H1 (cell line): ENCODE results near the gene ZMYM2. TPM values are rescaled to one million over a fixed set of nuclear protein-coding genes. Genes with fewer than 3 reads are reported as not detected.

Source experiments
- CTCF ChIA-PET: fragments of 300-600 bp; sonication (Branson Sonifier 250); formaldehyde crosslinking; loops from one replicate; lab custom pipeline; 2021; ENCODE audit not compliant: partially characterized antibody; lab: Charles Lee
- POLR2A ChIA-PET: fragments of 300-600 bp; sonication (Branson Sonifier 250); formaldehyde crosslinking; loops from one replicate; lab custom pipeline; 2021; ENCODE audit warnings: inconsistent platforms; ENCODE audit not compliant: partially characterized antibody; lab: Charles Lee
- DNase-seq, 2 experiments: peaks; one replicate each; pipeline versions ENCODE4 v3.0.0 to v3.0.0-alpha.2; 2010 to 2022; ENCODE audit warnings: low spot score in 2 of 2, low read depth in 1 of 2, mixed read lengths in 1 of 2
- FAIRE-seq: peaks from 2 replicates; lab custom pipeline; 2011; peaks lifted over from hg19 to GRCh38; lab: Jason Lieb, UNC
- H2AFZ ChIP-seq: 2 replicates; pipeline ENCODE4 v1.8.1; 2012; ENCODE audit warnings: low read length, inconsistent platforms
- H2AK5ac ChIP-seq: 2 replicates; pipeline ENCODE4 v1.6.1; 2013; ENCODE audit warnings: low read depth, low read length
- H2BK120ac ChIP-seq: replicated peaks from 2 replicates; pipeline ENCODE3; 2013; ENCODE audit warnings: low read depth, low read length, inconsistent platforms
- H2BK12ac ChIP-seq: 2 replicates; pipeline ENCODE4 v1.6.1; 2013; ENCODE audit warnings: low read depth, low read length
- H2BK15ac ChIP-seq: 2 replicates; pipeline ENCODE4 v1.6.1; 2013; ENCODE audit warnings: low read length
- H2BK20ac ChIP-seq: 2 replicates; pipeline ENCODE4 v1.6.1; 2013; ENCODE audit warnings: low read length
- H2BK5ac ChIP-seq: 2 replicates; pipeline ENCODE4 v1.6.1; 2013; ENCODE audit warnings: low read depth, low read length
- H3K14ac ChIP-seq: 2 replicates; pipeline ENCODE4 v1.6.1; 2013; ENCODE audit warnings: inconsistent platforms; ENCODE audit not compliant: insufficient read length
- H3K18ac ChIP-seq: 2 replicates; pipeline ENCODE4 v1.6.1; 2013; ENCODE audit warnings: low read length; ENCODE audit errors: extremely low read depth
- H3K23ac ChIP-seq: 2 replicates; pipeline ENCODE4 v1.6.1; 2013; ENCODE audit warnings: inconsistent platforms; ENCODE audit not compliant: insufficient read length
- H3K23me2 ChIP-seq: 2 replicates; pipeline ENCODE4 v1.6.1; 2013; ENCODE audit warnings: low read depth, low read length
- H3K27ac ChIP-seq: 2 replicates; pipeline ENCODE4 v1.6.1; 2011; ENCODE audit warnings: low read depth, low read length, inconsistent platforms
- H3K27me3 ChIP-seq, 4 experiments: replicated peaks in 1 of 4; 1 replicate in 1 of 4; 2 replicates in 3 of 4; pipeline versions ENCODE4 v1.6.1 to v1.8.1; 2011 to 2013; ENCODE audit warnings: low read length in 3 of 4, mild to moderate bottlenecking in 3 of 4, inconsistent platforms in 2 of 4, mixed read lengths in 2 of 4, moderate library complexity in 1 of 4; ENCODE audit not compliant: control insufficient read depth in 3 of 4, insufficient read depth in 3 of 4; ENCODE audit errors: extremely low read depth in 1 of 4
- H3K36me3 ChIP-seq, 4 experiments: 2 replicates each; pipeline versions ENCODE4 v1.6.1 to v1.8.1; 2011 to 2013; ENCODE audit warnings: mild to moderate bottlenecking in 4 of 4, low read length in 3 of 4, moderate library complexity in 2 of 4, control low read depth in 1 of 4, inconsistent platforms in 1 of 4; ENCODE audit not compliant: insufficient read depth in 4 of 4, control insufficient read depth in 2 of 4
- H3K4ac ChIP-seq: replicated peaks from 2 replicates; pipeline ENCODE3; 2013; ENCODE audit warnings: low read length, low read depth, mixed read lengths, inconsistent platforms; ENCODE audit not compliant: insufficient read length
- H3K4me1 ChIP-seq, 4 experiments: replicated peaks in 1 of 4; 1 replicate in 1 of 4; 2 replicates in 3 of 4; pipeline versions ENCODE4 v1.6.1 to v1.8.1; 2011 to 2013; ENCODE audit warnings: low read length in 3 of 4, inconsistent platforms in 2 of 4, mixed read lengths in 1 of 4; ENCODE audit not compliant: insufficient read depth in 4 of 4, control insufficient read depth in 3 of 4
- H3K4me2 ChIP-seq, 2 experiments: 2 replicates each; pipeline versions ENCODE4 v1.6.1 to v1.8.1; 2011 to 2013; ENCODE audit warnings: low read depth in 2 of 2, low read length in 2 of 2, control low read depth in 1 of 2, inconsistent platforms in 1 of 2, mild to moderate bottlenecking in 1 of 2; ENCODE audit not compliant: insufficient read depth in 1 of 2
- H3K4me3 ChIP-seq, 4 experiments: fragments of 200-600, 300-600 bp in 1 of 4; sonication (generic), shearing (Covaris generic), sonication (Bioruptor Twin) in 1 of 4; 2 replicates each; pipeline versions ENCODE4 v1.5.1 to v1.8.1; 2011 to 2016; ENCODE audit warnings: low read length in 4 of 4, low read depth in 3 of 4, control low read depth in 2 of 4, inconsistent platforms in 2 of 4, mild to moderate bottlenecking in 2 of 4, mixed read lengths in 1 of 4, moderate library complexity in 1 of 4; ENCODE audit not compliant: insufficient read depth in 2 of 4; ENCODE audit errors: extremely low read depth in 1 of 4
- H3K56ac ChIP-seq: replicated peaks from 2 replicates; pipeline ENCODE3; 2013; ENCODE audit warnings: low read depth, mild to moderate bottlenecking, mixed read lengths, low read length, inconsistent platforms; ENCODE audit not compliant: insufficient read length
- H3K79me1 ChIP-seq: 2 replicates; pipeline ENCODE4 v1.6.1; 2013; ENCODE audit warnings: low read depth, low read length, control low read depth
- H3K79me2 ChIP-seq, 2 experiments: 2 replicates each; pipeline versions ENCODE4 v1.6.1 to v1.8.1; 2012 to 2013; ENCODE audit warnings: low read length in 2 of 2, mild to moderate bottlenecking in 2 of 2, inconsistent platforms in 1 of 2; ENCODE audit not compliant: insufficient read depth in 2 of 2, control insufficient read depth in 1 of 2
- H3K9ac ChIP-seq, 4 experiments: replicated peaks in 1 of 4; 1 replicate in 1 of 4; 2 replicates in 3 of 4; pipeline versions ENCODE4 v1.6.1 to v1.8.1; 2011 to 2013; ENCODE audit warnings: low read depth in 3 of 4, low read length in 3 of 4, control low read depth in 2 of 4, mild to moderate bottlenecking in 2 of 4, moderate library complexity in 2 of 4, inconsistent platforms in 1 of 4; ENCODE audit errors: extremely low read depth in 1 of 4
- H3K9me3 ChIP-seq, 2 experiments: 2 replicates each; pipeline versions ENCODE4 v1.6.1 to v1.8.1; 2012 to 2013; ENCODE audit warnings: mild to moderate bottlenecking in 2 of 2, moderate library complexity in 2 of 2, control low read depth in 1 of 2, inconsistent platforms in 1 of 2, low read depth in 1 of 2, low read length in 1 of 2, mixed read lengths in 1 of 2; ENCODE audit not compliant: insufficient read depth in 2 of 2
- H4K20me1 ChIP-seq, 2 experiments: replicated peaks in 1 of 2; 2 replicates each; pipeline versions ENCODE3 to v1.8.1; 2011 to 2013; ENCODE audit warnings: inconsistent platforms in 2 of 2, low read length in 2 of 2, mild to moderate bottlenecking in 1 of 2; ENCODE audit not compliant: insufficient read depth in 2 of 2, control insufficient read depth in 1 of 2
- H4K5ac ChIP-seq: 2 replicates; pipeline ENCODE4 v1.6.1; 2013; ENCODE audit warnings: low read length, low read depth, mixed read lengths, inconsistent platforms; ENCODE audit not compliant: insufficient read length
- H4K8ac ChIP-seq: 2 replicates; pipeline ENCODE4 v1.8.0; 2013; ENCODE audit warnings: mild to moderate bottlenecking, moderate library complexity, low read length, inconsistent platforms; ENCODE audit not compliant: insufficient read depth; ENCODE audit errors: extremely low read depth
- H4K91ac ChIP-seq: replicated peaks from 2 replicates; pipeline ENCODE3; 2013; ENCODE audit warnings: low read length, mixed read lengths, inconsistent platforms; ENCODE audit not compliant: insufficient read length
- CHD1 ChIP-seq: IDR thresholded peaks from 2 replicates; pipeline ENCODE4 v1.6.1; 2012; ENCODE audit warnings: low read depth, low read length, improper control_type of control experiment
- EGR1 ChIP-seq: IDR thresholded peaks from 2 replicates; pipeline ENCODE4 v1.6.1; 2011; ENCODE audit warnings: low read depth, low read length, borderline replicate concordance
- KDM1A ChIP-seq: fragments of 200-600, 300-600 bp; sonication (generic); IDR thresholded peaks from 2 replicates; pipeline ENCODE4 v1.7.1; 2016; ENCODE audit warnings: mild to moderate bottlenecking, low read length, borderline replicate concordance
- KDM4A ChIP-seq: IDR thresholded peaks from one replicate; pipeline ENCODE4 v1.7.1; 2012; ENCODE audit warnings: low read depth, mild to moderate bottlenecking, moderate library complexity, low read length, inconsistent platforms; ENCODE audit not compliant: severe bottlenecking
- POLR2A ChIP-seq, 2 experiments: IDR thresholded peaks; 1 replicate in 1 of 2; 2 replicates in 1 of 2; pipeline ENCODE4 v1.6.1; 2011; ENCODE audit warnings: low read depth in 2 of 2, low read length in 2 of 2, mild to moderate bottlenecking in 2 of 2; ENCODE audit errors: control extremely low read depth in 1 of 2
- POU5F1 ChIP-seq: IDR thresholded peaks from 2 replicates; pipeline ENCODE4 v1.6.1; 2011; ENCODE audit warnings: low read depth, mild to moderate bottlenecking, low read length, moderate library complexity
- SIX5 ChIP-seq: IDR thresholded peaks from 2 replicates; pipeline ENCODE4 v1.6.1; 2011; ENCODE audit warnings: mild to moderate bottlenecking, low read depth, low read length
- TAF7 ChIP-seq: optimal IDR thresholded peaks from 2 replicates; pipeline ENCODE3; 2011; ENCODE audit warnings: low read depth, mild to moderate bottlenecking, inconsistent platforms, low read length, moderate library complexity, borderline replicate concordance
- WGBS, 2 experiments: shearing (Covaris generic) in 1 of 2; methylation state at CpG; one replicate each; pipeline versions ENCODE4 v1.1.6 to v1.1.7; 2013 to 2015; ENCODE audit warnings: low lambda C conversion rate in 2 of 2, mixed read lengths in 2 of 2, inconsistent platforms in 1 of 2, low coverage in 1 of 2, missing lambda C conversion rate in 1 of 2; ENCODE audit not compliant: insufficient replicate concordance in 2 of 2, insufficient coverage in 1 of 2, insufficient read length in 1 of 2; ENCODE audit errors: extremely low coverage in 1 of 2, missing lambda C conversion rate in 1 of 2; 5-methylcytosine and 5-hydroxymethylcytosine counted together
- polyA plus RNA-seq, 7 experiments: library from polyadenylated mRNA; depleted of rRNA in 3 of 7; stranded (reverse) in 5 of 7; unstranded in 2 of 7; fragments of >200 nt in 5 of 7; fragments of 200-250 nt in 2 of 7; gene quantifications; 1 replicate in 5 of 7; 2 replicates in 1 of 7; 4 replicates in 1 of 7; pipeline versions ENCODE4 v1.2.1 to v1.2.3, GENCODE V29; 2011 to 2013; ENCODE audit warnings: missing spikeins in 2 of 7, mixed read lengths in 2 of 7
- total RNA-seq: library from RNA; stranded (reverse); fragmentation: NEBNext Ultra II Directional; extraction: Animal tissue kit (Norgen Biotek cat#: 25700); gene quantifications from 2 replicates; pipeline ENCODE4 v1.2.1, GENCODE V29; 2021
- TF ChIP-seq, protein P1 (sequence below): IDR thresholded peaks from 2 replicates; pipeline ENCODE4 v1.6.1; 2012; ENCODE audit warnings: inconsistent platforms
- TF ChIP-seq, protein P2 (sequence below): IDR thresholded peaks from 2 replicates; pipeline ENCODE4 v1.6.1; 2011; ENCODE audit warnings: low read length, improper control_type of control experiment

ZMYM2 gene
- total and polyA plus RNA-seq, 2 of the 8 experiments (the other 6 are each of a cell fraction or from before 2014, with no cell fraction given) = 41.2 to 159 TPM

DNA sequence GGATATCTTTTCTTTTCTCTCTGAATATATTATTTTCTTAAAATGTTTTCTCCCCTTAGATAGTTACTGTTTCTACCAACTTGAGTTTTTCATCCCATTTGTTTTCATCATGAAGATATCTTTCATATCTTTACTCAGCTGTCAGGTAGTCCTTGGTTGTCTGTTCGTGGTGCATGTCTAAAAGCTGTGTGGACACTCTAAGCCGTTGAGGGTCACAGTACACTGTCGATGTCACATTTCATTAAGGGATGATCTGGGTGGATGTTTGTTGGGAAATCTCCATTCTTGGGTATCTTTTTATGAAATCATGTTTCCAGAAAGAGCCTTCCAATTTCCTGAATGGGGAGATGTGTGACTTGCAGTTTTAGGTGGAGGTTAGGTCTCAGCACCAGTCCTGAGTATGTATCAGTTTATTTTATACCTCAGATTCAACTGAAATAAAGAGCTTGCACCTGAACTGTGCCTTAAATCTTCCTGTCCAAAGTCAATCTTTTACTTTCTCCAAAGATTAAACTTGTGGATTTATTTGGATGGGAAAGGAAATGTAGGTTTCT is 23.2 kb downstream of the ZMYM2 start:
- H3K36me3 ChIP-seq = peaks cover 0 to 3% (median under 1%) of the 10 kb centered on the region in 4 experiments; a peak in 3 of 8 replicates
- TF ChIP-seq SIX5 (no peak), EGR1 (no peak), TAF7 (no peak), CHD1 (no peak), KDM1A (no peak), POU5F1 (no peak), POLR2A (IDR thresholded peaks at IDR 0.05; ENCODE audit: control extremely low read depth in 1 of 2, low read depth in 2 of 2, low read length in 2 of 2) (no peak), KDM4A (no peak)
- TF ChIP-seq, protein P1, sequence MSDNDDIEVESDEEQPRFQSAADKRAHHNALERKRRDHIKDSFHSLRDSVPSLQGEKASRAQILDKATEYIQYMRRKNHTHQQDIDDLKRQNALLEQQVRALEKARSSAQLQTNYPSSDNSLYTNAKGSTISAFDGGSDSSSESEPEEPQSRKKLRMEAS = no peak
- TF ChIP-seq, protein P2, sequence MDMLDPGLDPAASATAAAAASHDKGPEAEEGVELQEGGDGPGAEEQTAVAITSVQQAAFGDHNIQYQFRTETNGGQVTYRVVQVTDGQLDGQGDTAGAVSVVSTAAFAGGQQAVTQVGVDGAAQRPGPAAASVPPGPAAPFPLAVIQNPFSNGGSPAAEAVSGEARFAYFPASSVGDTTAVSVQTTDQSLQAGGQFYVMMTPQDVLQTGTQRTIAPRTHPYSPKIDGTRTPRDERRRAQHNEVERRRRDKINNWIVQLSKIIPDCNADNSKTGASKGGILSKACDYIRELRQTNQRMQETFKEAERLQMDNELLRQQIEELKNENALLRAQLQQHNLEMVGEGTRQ = no peak
- CTCF ChIA-PET = interaction anchor here (0.7 kb wide), 1 partner anchor 845 kb away, joined by 3 read pairs; no protein-coding TSS in a partner anchor

More for the DNA sequence above, 23.2 kb downstream of the ZMYM2 start:
- H2BK5ac ChIP-seq = no peak overlapping the region
- POLR2A ChIA-PET = interaction anchor here (0.7 to 1.9 kb wide), 3 partner anchors 9 to 117 kb away, joined by 3 to 8 read pairs (median 7); no protein-coding TSS in a partner anchor
- H3K23me2 ChIP-seq = 0 out of 2 replicates have a peak, but pooled peaks cover 1% of the 10 kb centered on the region
- no peak overlapping the region for H2BK20ac ChIP-seq
- no peak overlapping the region for H2AFZ ChIP-seq
- peaks cover 12% of the 10 kb centered on the region; the same call in 1 of the 2 replicates for H3K79me1 ChIP-seq
- DNase-seq (no peak), FAIRE-seq (no peak)
- peaks cover 17 to 94% of the 10 kb centered on the region in 2 experiments for H3K79me2 ChIP-seq
- H3K14ac ChIP-seq = no peak overlapping the region
- H3K9me3 ChIP-seq = no peaks in the 10 kb centered on the region
- H2BK15ac ChIP-seq = no peak overlapping the region
- no peak overlapping the region for H2BK120ac ChIP-seq
- no peak overlapping the region for H2AK5ac ChIP-seq
- no peak overlapping the region for H3K23ac ChIP-seq
- H4K91ac ChIP-seq = no peak overlapping the region
- no peak overlapping the region for H3K56ac ChIP-seq
- H2BK12ac ChIP-seq = no peak overlapping the region
- H4K20me1 ChIP-seq = peaks cover 25 to 31% of the 10 kb centered on the region in 2 experiments
- WGBS, 2 experiments = 83% methylated on average over 3 of the region's 3 CpGs; no CpG with 5 or more reads in 1 of the 2 experiments
- H4K8ac ChIP-seq = no peak overlapping the region
- no peak overlapping the region for H3K4me3 ChIP-seq
- no peak overlapping the region for H4K5ac ChIP-seq
- H3K4me1 ChIP-seq = peaks cover 0 to 7% (median under 1%) of the 10 kb centered on the region in 4 experiments; a peak in 4 of 7 replicates
- H3K27me3 ChIP-seq = no peaks in the 10 kb centered on the region
- no peak overlapping the region for H3K18ac ChIP-seq
- H3K4ac ChIP-seq = no peak overlapping the region
- peak overlapping the region in 1 of 2 experiments; percentile 31; a peak in 1 of 4 replicates for H3K4me2 ChIP-seq
- no peak overlapping the region for H3K27ac ChIP-seq
- no peak overlapping the region for H3K9ac ChIP-seq
